HG03280 (cell line): Measurements from ENCODE around the gene BANP.

Experiments used
- ATAC-seq: cut with Tn5 transposase; IDR thresholded peaks from one replicate; pipeline ENCODE4 v1.9.1; 2021; ENCODE audit warnings: mild to moderate bottlenecking, moderate library complexity; ENCODE audit not compliant: unreplicated experiment

The BANP gene

DNA sequence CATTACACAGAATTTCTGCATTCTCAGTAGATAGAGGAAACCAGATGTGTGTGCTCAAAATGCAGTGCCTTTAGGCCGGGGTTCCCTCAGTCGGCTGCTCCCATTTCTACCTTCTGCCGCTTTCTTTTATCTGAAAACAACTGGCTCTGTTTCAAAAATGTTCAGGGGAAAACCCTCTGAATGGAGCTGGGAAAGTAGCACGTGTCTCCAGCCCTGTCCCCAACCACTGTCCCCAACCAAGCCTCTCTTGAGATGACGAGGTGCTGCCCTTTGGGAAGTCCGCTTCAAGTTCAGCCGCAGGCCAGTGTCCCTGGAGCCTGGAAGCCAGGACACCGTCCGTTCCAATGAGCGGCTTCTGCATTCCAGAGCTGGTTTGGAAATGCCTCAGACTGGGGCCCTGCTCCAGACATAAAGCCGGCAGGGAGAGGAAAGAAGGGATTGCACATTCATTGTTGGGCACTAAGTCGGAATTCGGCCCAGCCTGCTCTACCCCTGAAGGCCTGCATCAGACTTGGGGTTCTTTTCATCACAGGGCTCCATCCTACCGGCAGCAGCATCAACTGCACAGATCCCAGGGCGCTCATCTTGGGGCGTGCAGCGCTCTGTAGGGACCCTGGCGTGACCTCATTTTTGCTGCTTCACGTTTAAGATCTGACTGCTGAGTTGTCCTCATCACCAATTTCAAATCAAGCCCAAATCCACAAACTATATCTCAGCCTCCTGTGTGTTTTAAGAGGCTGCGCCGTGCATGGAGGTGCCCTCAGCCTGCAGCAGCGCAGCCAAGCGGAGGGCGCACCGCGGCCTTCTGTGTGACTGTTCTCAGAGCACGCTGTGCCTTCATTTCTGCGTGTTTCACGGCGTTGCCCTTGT lies 111.3 kb downstream of the BANP start:
- ATAC-seq, result no peak

GRCh38 chr16:88063211-88063773 lies 112.1 kb downstream of the BANP start:
- no peak for ATAC-seq

- no peak for ATAC-seq
Observed at GRCh38 chr16:88064011-88064888, 113.0 kb downstream of the BANP start.

DNA sequence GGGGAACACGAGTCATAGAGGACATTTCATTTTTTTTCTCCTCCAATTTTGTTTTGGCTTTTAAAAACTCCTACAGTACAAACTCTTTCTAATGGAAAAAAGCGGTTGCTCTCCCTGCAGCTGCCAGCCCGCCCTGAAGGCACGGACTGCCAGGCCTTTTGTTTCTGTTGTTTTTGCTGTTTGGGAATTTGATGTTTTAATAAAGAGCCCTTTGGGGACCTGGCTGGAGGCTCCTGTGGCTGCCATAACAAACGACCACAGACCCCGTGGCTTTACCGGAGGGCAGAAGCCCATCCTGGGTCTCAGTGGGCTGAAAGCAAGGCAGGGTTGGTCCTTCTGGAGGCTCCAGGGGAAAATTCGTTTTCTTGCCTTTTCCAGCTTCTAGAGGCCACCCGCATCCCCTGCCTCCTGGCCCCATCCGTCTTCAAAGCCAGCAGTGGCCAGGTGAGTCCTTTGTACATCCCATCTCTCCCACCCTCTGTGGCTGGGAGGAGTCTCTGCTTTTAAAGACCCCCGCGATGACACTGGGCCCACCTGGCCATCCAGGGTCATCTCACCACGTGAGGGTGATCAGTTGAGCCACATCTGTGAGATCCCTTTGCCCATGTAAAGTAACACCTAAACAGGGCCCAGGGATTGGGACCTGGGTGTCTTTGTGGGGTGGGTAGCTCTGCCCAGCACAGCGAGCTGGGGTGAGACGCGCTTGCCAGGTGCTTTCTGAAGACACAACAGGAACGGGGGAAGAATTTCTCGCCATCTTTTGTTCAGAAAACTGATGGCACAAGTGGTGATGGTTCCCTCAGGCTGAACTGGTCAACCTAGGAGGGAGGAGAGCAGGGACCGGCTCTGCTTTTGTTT lies 113.9 kb downstream of the BANP start:
- ATAC-seq, result no peak

DNA sequence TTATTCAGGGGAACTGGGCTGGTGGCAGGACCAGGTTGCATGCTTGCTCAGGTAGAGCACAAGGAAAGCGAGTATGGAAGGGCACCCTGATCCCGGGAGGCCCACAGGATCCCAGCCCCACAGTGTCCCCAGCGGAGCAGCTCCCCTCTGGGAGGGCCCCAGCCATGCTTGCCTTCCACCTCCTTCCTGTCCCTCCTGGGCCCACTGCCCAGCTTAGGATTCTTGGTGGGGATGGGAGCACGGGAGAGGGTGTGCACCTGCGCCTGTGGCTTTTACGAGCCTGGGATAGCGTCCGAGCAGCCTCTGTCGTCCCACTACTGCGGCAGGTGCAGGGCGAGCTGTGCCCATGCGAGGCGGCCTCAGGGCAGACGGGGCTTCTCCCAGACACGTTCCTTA lies 114.5 kb downstream of the BANP start:
- no peak for ATAC-seq

GRCh38 chr16:88066234-88066633 lies 115.0 kb downstream of the BANP start:
- ATAC-seq, result no peak

DNA sequence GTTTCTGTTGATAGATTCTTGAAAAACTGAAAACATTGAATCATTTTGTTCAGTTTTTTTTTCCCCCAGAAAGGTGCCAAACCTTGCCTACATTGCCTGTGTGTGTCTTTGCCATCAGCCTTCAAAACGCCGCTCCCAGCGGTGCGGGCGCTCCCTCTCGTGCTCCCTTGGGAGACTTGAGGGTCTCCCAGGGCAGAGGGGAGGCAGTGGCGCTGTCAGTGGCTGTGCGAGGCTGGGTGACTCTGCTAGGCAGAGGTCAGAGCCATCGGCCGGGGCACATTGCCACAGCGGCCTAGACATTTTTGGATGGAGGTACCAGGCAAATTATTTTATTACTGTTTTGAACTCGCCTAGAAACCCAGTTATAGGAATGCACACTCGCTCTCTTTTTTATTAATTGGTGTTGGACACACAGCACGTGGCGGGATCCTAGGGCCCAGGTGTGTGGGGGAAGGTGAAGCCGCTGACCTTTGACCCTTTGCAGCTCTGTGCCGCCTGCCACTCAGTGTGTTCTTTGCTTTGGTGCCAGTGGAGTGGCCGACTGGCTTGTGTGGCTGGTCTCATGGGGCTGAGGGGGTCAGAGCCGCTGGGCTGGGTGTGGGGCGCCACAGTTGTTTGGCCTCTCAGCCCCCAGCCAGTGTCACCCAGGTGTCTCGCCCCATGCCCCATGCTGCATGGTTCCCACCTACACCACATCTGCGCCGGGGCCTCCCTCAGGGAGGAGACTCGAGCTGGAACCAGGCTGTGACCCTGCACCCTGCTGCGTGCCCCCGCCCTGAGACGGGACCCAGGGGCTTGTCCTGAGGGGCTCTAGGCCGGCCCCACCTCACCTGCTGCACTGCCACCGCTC lies 115.7 kb downstream of the BANP start:
- ATAC-seq, result no peak

DNA sequence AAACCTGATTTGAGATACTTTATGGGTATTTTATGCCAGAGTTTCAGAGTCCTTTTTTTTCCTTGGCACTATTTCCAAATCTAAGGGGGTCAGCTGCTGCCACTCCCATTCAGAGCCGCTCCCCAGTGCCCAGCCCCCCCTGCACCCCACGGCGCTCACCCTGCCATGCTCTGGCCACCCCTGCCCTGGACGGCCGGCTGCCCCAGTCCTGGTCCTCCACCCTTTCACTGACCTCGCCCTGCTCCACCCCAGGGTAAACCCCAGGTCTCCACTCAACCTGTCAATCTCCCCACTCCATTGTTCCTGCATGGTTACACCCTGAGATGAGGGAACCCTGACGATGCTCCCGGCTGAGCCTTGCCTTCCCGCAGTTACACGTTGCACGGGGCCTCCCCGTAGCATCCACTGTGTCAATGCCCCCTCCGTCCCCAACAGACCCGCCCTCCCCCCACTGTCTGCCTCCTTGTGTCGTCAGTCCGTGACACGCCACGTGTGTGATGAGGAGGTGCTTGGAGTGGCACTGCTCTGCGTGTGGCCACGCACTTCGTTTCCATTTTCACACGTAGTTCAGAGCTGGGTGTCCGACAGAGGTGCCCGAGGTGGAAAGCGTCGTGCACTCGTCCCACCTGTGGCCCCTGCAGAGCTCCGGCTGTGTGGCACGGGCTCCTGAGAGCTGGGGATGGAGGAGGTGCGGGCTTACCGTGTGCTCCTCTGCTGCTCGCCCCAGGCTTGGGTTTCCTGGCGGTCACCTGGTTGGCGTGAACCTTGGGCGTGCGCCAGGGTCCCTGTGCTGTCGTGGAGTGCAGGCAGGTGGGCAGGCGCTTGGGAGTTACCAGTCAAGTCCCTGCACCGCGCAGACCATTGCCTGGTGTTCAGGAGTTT lies 116.5 kb downstream of the BANP start:
- ATAC-seq, result no peak

DNA sequence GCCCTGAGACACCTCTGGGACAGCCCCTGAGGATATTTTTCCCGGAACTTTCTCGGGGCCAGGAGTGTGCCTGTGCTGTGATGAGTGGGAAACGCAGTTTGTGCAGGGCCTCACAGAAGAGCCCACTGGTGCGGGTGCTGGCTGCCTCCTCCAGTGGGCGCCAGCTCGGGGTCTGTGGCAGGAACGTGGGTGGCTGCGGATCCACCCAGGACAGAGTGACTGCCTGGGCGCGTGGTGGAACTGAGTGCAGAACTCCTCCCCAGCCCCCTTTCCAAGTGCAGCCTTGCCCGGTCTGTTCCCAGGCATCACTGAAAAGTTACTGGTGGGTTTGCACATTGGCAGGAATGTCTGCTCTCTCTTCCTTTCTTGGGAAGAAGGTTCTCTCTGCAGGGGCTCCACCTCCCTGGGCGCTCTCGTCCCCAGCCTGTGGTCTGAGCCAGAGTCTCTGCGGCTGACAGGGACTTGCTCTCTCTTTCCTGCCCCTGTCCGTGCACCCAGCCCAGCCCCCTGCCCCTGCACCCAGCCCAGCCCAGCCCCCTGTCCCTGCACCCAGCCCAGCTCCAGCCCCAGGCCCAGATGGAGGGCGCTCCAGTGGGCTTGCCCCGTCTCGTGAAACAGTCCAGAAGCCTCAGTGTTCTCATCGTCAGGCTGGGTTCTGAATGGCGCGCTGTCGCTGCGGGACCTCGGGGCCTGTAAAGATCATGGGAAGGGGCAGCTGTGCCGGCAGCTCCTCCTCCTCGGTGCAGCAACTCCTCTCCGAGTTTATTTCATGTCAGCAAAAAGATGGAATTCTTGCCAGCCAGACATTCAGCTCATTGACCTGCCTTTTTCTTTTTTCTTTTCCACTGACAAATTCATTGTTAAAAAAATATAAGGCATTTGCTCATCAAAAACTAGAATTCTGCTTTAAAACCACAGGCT lies 117.5 kb downstream of the BANP start:
- ATAC-seq, result no peak

DNA sequence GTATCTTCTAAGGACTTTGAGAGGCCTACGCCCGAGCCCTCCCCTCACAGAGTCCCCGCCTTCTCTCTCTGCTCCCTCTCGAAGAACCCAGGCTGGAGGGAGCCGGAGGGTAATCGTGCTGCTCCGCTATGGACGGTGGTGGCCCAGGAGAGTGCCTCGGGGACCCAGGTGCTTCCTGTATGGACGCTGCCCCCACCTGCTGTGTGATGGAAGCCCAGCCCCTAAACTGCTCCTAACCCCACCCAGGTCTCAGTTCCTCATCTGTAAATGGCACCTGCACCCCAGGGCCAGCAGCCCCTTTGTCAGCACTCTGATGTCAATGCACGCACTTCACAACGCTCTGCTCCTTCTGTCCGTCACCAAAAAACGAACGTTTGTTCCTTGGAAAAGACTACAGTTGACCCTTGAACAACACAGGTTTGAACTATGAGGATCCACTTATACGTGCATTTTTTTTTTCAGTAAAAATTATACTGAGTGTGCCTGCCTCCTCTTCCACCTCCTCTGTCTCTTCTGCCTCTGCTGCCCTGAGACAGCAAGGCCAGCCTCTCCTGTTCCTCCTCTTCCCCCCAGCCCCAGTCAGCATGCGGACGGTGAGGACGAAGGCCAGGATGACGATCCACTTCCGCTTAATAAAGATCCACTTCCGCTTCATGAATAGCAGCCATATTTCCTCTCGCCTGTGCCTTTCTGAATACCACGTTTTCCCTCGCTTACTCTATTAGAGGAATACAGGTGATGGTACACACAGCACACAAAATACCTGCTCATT lies 118.3 kb downstream of the BANP start:
- peak; percentile 95 for ATAC-seq

GRCh38 chr16:88070341-88070740 lies 119.1 kb downstream of the BANP start:
- ATAC-seq, result no peak

DNA sequence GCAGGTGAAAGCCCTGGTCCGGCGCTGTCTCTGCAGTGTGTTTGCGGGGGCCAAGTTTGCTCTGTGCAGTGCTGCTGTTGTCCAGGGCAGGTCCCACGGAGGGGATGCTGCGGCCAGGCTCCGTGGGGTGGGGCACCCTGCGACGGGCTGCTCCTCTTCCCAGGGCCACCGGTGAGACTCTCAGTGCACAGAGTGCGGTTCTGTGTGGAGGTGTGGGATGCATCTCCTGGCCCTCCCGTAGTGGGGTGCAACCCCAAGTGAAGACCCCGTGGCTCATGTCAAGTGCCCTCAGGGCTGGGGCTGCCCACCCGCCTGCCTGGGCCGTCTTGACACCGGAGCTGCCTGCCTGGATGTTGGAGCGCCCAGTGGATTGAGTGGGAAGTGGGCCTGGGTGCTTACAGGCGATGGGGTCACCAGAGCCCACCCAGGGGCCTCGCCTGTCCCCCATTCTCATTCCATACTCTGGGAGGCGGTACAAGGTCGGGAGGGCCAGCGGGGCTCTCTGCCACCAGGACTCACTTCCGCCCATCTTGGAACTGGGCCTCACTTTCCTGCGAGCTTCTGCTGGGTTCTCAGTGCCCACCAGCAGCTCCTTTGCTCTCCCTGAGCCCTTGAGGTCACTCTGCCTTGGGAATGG lies 119.9 kb downstream of the BANP start:
- ATAC-seq, result no peak

- ATAC-seq, result no peak
Observed at GRCh38 chr16:88071908-88072307, 120.7 kb downstream of the BANP start.

DNA sequence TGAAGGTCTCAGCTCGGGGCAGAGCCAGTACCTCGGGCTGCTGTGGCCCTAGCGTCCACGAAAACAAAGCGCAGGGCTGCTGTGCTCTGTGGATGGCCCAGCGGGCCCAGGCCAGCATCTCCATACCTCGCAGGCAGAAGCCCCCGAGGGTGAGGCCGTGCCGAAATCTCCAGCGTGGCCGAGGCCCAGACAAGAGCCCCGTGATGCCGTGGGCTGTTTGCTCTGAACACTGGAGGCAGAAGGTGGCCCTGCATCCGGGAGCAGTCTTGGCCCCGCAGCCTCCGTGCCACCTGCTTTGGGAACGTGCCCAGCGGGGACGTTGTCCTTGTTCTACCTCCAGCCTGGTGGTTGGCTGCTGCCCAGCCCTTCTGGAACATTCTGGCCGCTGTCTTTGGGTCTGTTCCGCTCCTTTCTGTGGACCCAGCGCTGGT lies 121.4 kb downstream of the BANP start:
- no peak for ATAC-seq

DNA sequence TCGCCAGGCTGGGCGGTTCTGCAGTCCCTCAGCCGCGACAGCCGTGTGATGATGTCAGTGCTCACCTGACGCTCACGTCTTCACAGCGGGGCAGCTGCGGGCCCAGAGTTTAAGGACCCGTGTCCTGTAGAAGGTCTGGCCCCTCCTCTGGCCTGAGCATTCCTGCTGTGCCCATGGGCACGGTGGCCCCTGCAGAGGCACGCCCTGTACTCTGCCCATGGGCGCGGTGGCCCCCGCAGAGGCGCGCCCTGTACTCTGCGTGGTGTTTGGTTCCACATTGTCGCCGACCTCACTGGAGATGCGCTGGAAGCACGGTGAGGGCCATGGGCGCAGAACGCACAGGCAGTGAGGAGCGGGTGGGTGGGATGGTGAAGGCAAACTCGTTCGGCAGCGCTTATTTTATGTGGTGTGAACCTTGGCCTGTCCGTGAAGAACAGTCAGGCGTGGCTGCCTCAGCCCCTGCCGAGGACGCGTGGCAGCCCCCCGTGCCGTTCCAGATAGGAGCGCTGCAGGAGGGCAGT lies 122.0 kb downstream of the BANP start:
- ATAC-seq, result no peak

GRCh38 chr16:88074041-88074440 lies 122.8 kb downstream of the BANP start:
- ATAC-seq, result no peak
